Activated CD4-positive, alpha-beta T cell treated with anti-CD3 and anti-CD28 coated beads, Interleukin-10, Interleukin-2, amounts not matched to agents 100 ng/mL and 50 ng/mL, durations not matched to agents 16 hours and 8 hours (primary cell): ENCODE results near the gene PTPRN2.

Source experiments
- DNase-seq: peaks from one replicate; pipeline ENCODE4 v3.0.0-alpha.2; 2020

The PTPRN2 gene

GRCh38 chr7:158602905-158603772 lies 15.5 kb upstream of the PTPRN2 start:
- DNase-seq = peak; percentile 34

GRCh38 chr7:158602041-158602440 lies 14.4 kb upstream of the PTPRN2 start:
- DNase-seq = no peak

- no peak for DNase-seq
Measured at GRCh38 chr7:158601090-158601489, 13.5 kb upstream of the PTPRN2 start.

GRCh38 chr7:158596745-158597144 lies 9.1 kb upstream of the PTPRN2 start:
- no peak for DNase-seq

- no peak for DNase-seq
Measured at GRCh38 chr7:158596309-158596708, 8.7 kb upstream of the PTPRN2 start.

- no peak for DNase-seq
Measured at GRCh38 chr7:158595068-158595467, 7.4 kb upstream of the PTPRN2 start.

GRCh38 chr7:158592541-158592940 lies 4.9 kb upstream of the PTPRN2 start:
- DNase-seq = no peak

- DNase-seq = no peak
Measured at GRCh38 chr7:158591944-158592343, 4.3 kb upstream of the PTPRN2 start.

- no peak for DNase-seq
Measured at GRCh38 chr7:158590181-158590530, 2.5 kb upstream of the PTPRN2 start.

GRCh38 chr7:158589653-158590052 lies 2.0 kb upstream of the PTPRN2 start:
- no peak for DNase-seq

- no peak for DNase-seq
Measured at GRCh38 chr7:158588878-158589442, 1.3 kb upstream of the PTPRN2 start.

- DNase-seq = no peak
Measured at GRCh38 chr7:158588085-158588877, 658 bp upstream of the PTPRN2 start.

- DNase-seq = no peak
Measured at GRCh38 chr7:158586499-158587161, 993 bp downstream of the PTPRN2 start.

GRCh38 chr7:158585721-158586498 lies 1.7 kb downstream of the PTPRN2 start:
- DNase-seq = no peak

- DNase-seq = no peak
Measured at GRCh38 chr7:158584407-158584806, 3.2 kb downstream of the PTPRN2 start.

GRCh38 chr7:158583810-158584209 lies 3.8 kb downstream of the PTPRN2 start:
- DNase-seq = no peak

GRCh38 chr7:158583143-158583542 lies 4.5 kb downstream of the PTPRN2 start:
- no peak for DNase-seq

- no peak for DNase-seq
Measured at GRCh38 chr7:158582089-158582456, 5.5 kb downstream of the PTPRN2 start.

GRCh38 chr7:158581440-158582088 lies 6.1 kb downstream of the PTPRN2 start:
- no peak for DNase-seq

GRCh38 chr7:158579662-158580646 lies 7.7 kb downstream of the PTPRN2 start:
- DNase-seq = no peak
